Neutrophil (primary cell): ENCODE measurements around the gene LDLRAD3.

Source experiments
- H3K27ac ChIP-seq: fragments of 200-600 bp; sonication (generic); 2 replicates; pipeline ENCODE4 v1.5.1; 2016; ENCODE audit warnings: mild to moderate bottlenecking, moderate library complexity
- H3K27me3 ChIP-seq: fragments of 200-600 bp; sonication (generic); 2 replicates; pipeline ENCODE4 v1.6.0; 2016; ENCODE audit warnings: mild to moderate bottlenecking
- H3K36me3 ChIP-seq: fragments of 200-600 bp; sonication (generic); 2 replicates; pipeline ENCODE4 v1.5.1; 2017
- H3K4me1 ChIP-seq, 2 experiments: fragments of 200-600 bp in 1 of 2; sonication (generic) in 1 of 2; 1 replicate in 1 of 2; 2 replicates in 1 of 2; pipeline versions ENCODE4 v1.5.1 to v1.6.1; 2013 to 2016; ENCODE audit warnings: low read depth in 1 of 2, low read length in 1 of 2, mild to moderate bottlenecking in 1 of 2, moderate library complexity in 1 of 2; ENCODE audit not compliant: control insufficient read depth in 1 of 2, insufficient read depth in 1 of 2
- H3K4me3 ChIP-seq, 2 experiments: fragments of 200-600 bp in 1 of 2; sonication (generic) in 1 of 2; 1 replicate in 1 of 2; 2 replicates in 1 of 2; pipeline ENCODE4 v1.5.1; 2013 to 2016; ENCODE audit warnings: low read depth in 1 of 2, low read length in 1 of 2, mild to moderate bottlenecking in 1 of 2, moderate library complexity in 1 of 2
- H3K9me3 ChIP-seq: fragments of 200-600 bp; sonication (generic); 2 replicates; pipeline ENCODE4 v1.5.1; 2016
- TF ChIP-seq, protein P1 (sequence below): fragments of 200-600 bp; sonication (generic); IDR thresholded peaks from 2 replicates; pipeline ENCODE4 v1.5.1; 2016; ENCODE audit warnings: antibody characterized with exemption

Gene LDLRAD3

DNA sequence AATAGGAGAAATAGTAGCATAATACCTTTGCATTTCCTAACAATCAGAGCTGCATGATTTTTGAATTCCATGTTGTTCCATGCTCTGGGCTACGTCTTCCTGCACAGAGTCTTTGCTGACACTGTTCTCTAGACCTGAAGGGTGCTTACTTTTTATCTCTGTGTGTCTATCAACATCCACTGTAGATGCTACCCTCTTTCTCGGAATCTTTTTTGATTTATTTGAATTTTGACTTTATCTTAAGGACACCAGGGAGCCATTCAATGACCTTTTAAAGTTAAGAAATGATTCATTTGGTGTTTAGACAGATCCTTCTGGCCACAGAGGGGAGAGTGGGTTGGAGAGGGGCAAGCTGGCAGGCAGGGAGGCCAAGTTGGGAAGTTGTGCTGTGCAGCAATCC is 90.1 kb downstream of the LDLRAD3 start:
- H3K9me3 ChIP-seq, result no peaks in the 10 kb centered on the region
- no peaks in the 10 kb centered on the region for H3K36me3 ChIP-seq
- H3K27ac ChIP-seq, result no peak overlapping the region
- TF ChIP-seq, protein P1, sequence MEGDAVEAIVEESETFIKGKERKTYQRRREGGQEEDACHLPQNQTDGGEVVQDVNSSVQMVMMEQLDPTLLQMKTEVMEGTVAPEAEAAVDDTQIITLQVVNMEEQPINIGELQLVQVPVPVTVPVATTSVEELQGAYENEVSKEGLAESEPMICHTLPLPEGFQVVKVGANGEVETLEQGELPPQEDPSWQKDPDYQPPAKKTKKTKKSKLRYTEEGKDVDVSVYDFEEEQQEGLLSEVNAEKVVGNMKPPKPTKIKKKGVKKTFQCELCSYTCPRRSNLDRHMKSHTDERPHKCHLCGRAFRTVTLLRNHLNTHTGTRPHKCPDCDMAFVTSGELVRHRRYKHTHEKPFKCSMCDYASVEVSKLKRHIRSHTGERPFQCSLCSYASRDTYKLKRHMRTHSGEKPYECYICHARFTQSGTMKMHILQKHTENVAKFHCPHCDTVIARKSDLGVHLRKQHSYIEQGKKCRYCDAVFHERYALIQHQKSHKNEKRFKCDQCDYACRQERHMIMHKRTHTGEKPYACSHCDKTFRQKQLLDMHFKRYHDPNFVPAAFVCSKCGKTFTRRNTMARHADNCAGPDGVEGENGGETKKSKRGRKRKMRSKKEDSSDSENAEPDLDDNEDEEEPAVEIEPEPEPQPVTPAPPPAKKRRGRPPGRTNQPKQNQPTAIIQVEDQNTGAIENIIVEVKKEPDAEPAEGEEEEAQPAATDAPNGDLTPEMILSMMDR, result no peak
- no peak overlapping the region for H3K4me3 ChIP-seq
- H3K27me3 ChIP-seq, result no peaks in the 10 kb centered on the region
- H3K4me1 ChIP-seq, result no peaks in the 10 kb centered on the region

GRCh38 chr11:36034551-36035331 is 90.9 kb downstream of the LDLRAD3 start:
- Histone ChIP-seq H3K27me3 (no peaks in the 10 kb centered on the region), H3K36me3 (no peaks in the 10 kb centered on the region), H3K4me3 (no peak overlapping the region), H3K4me1 (no peaks in the 10 kb centered on the region), H3K27ac (no peak overlapping the region), H3K9me3 (no peaks in the 10 kb centered on the region)
- TF ChIP-seq, protein P1, result no peak

DNA sequence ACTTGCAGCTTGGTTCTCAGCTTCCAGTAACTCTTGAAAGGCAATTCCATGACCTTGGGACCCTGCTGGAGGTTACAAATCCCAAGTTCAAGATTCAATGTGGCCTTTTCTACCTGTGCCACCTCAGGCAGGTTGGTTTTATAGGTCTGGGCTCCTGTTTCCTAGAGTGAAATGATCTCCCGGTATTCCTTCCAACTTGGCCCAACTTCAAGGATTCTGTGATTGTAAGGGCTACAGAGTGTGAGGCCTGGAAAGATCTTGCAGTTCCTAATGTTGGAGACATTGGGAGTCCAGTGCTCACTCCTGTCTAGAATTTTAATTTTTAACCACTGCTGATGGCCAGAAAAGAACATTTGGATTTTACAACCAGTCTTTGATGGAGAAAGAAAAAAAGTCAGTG is 91.6 kb downstream of the LDLRAD3 start:
- H3K27me3 ChIP-seq, result no peaks in the 10 kb centered on the region
- H3K9me3 ChIP-seq, result no peaks in the 10 kb centered on the region
- no peaks in the 10 kb centered on the region for H3K36me3 ChIP-seq
- H3K4me1 ChIP-seq, result no peaks in the 10 kb centered on the region
- TF ChIP-seq, protein P1, result no peak
- H3K27ac ChIP-seq, result no peak overlapping the region
- H3K4me3 ChIP-seq, result no peak overlapping the region

DNA sequence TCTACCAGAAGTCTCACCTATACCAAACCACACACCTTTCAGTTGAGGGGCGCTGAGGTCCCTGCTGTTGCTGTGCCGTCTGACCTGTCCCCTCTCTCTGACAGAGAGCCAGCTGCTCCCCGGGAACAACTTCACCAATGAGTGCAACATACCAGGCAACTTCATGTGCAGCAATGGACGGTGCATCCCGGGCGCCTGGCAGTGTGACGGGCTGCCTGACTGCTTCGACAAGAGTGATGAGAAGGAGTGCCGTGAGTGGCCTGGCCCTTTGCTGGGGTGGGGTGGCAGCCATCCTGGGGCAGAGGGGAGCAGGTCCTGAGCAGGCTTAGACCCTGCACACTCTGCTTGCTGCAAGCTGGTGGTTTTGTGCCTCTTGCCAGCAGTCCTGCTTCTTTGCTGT is 92.1 kb downstream of the LDLRAD3 start:
- Histone ChIP-seq H3K4me1 (no peaks in the 10 kb centered on the region), H3K27ac (no peak overlapping the region), H3K36me3 (no peaks in the 10 kb centered on the region), H3K27me3 (no peaks in the 10 kb centered on the region), H3K9me3 (no peaks in the 10 kb centered on the region), H3K4me3 (no peak overlapping the region)
- TF ChIP-seq, protein P1, result no peak

- Histone ChIP-seq H3K36me3 (no peaks in the 10 kb centered on the region), H3K9me3 (no peaks in the 10 kb centered on the region), H3K27me3 (no peaks in the 10 kb centered on the region), H3K4me1 (no peaks in the 10 kb centered on the region), H3K27ac (no peak overlapping the region), H3K4me3 (no peak overlapping the region)
- TF ChIP-seq, protein P1, result no peak
Measured at GRCh38 chr11:36037031-36037430, 93.2 kb downstream of the LDLRAD3 start.
